ENCODE results near the gene UBR2.

- TF ChIP-seq CTCF (conservative IDR thresholded peaks at IDR 0.05; ENCODE audit: low read length): peak; percentile 96
- TF ChIP-seq EZH2phosphoT487 (IDR thresholded peaks at IDR 0.05; ENCODE audit: borderline replicate concordance): no peak
Observed at GRCh38 chr6:42547407-42548329, 16.2 kb upstream of the UBR2 start.

All from Loucy (cell line).